Peyer's patch (tissue), 4 donors: ENCODE results near the gene EDIL3. TPM values are rescaled to one million over a fixed set of nuclear protein-coding genes. Genes with fewer than 3 reads are reported as not detected.

Source experiments
- DNase-seq, 3 donors: peaks; one replicate each; pipeline ENCODE4 v3.0.0-alpha.2; 2017 to 2019
- H3K27ac ChIP-seq, 4 donors: fragments of 200-600 bp; sonication (generic); one replicate each; pipeline ENCODE4 v1.5.1; 2016 to 2019
- H3K27me3 ChIP-seq, 2 donors: fragments of 200-600 bp; sonication (generic); one replicate each; pipeline ENCODE4 v1.5.1; 2019
- H3K36me3 ChIP-seq, 3 donors: fragments of 200-600 bp; sonication (generic); one replicate each; pipeline ENCODE4 v1.5.1; 2016 to 2019
- H3K4me1 ChIP-seq, 4 donors: fragments of 200-600 bp; sonication (generic); one replicate each; pipeline ENCODE4 v1.5.1; 2016 to 2019
- H3K4me3 ChIP-seq, 4 donors: fragments of 200-600 bp; sonication (generic); 1 replicate in 3 of 4; 2 replicates in 1 of 4; pipeline ENCODE4 v1.5.1; 2016 to 2019; ENCODE audit warnings: mild to moderate bottlenecking in 1 of 4
- H3K9me3 ChIP-seq, 4 donors: fragments of 200-600 bp; sonication (generic); one replicate each; pipeline ENCODE4 v1.5.1; 2016 to 2019; ENCODE audit warnings: mild to moderate bottlenecking in 1 of 4
- POLR2A ChIP-seq, 2 donors: fragments of 450-650 bp; IDR thresholded peaks; one replicate each; pipeline ENCODE4 v1.5.1; 2017; ENCODE audit warnings: antibody characterized with exemption in 2 of 2, mild to moderate bottlenecking in 2 of 2, moderate library complexity in 2 of 2
- total RNA-seq, 4 donors: library from RNA; depleted of rRNA; stranded (reverse); fragments of >200 nt; gene quantifications; one replicate each; pipeline ENCODE4 v1.1.0, GENCODE V29; 2016
- TF ChIP-seq, protein P1 (sequence below), 6 experiments: fragments of 450-650 bp in 4 of 6; fragments of 200-600 bp in 2 of 6; sonication (generic) in 1 of 6; IDR thresholded peaks; one replicate each; pipeline ENCODE4 v1.5.1; 2017 to 2019; ENCODE audit warnings: antibody characterized with exemption in 6 of 6, mild to moderate bottlenecking in 3 of 6, moderate library complexity in 1 of 6

EDIL3 gene
- total RNA-seq, 4 donors from 2014 or later = 6.0 to 18.2 (median 6.4) TPM

DNA sequence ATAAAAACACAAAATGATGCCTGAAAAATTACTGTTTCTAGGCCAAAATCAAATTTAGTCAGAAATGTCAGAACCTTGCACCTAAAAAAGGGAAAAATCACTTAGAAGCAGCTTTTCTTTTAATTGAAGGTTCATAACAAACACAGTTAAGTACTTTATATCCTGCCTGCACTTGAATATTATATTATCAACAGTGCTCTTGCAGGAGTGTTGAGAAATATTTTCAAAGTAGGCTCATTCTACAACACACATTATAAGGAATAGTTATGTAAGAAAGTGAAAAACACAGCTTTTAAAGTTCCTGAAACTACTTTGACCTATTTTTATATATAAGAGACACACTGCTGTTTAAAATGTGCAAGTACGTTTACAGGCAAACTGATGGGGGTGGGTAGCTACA is 8.3 kb downstream of the EDIL3 start:
- no peak overlapping the region for H3K4me3 ChIP-seq
- H3K4me1 ChIP-seq = no peaks in the 10 kb centered on the region
- no peak for TF ChIP-seq POLR2A (IDR thresholded peaks at IDR 0.05)
- TF ChIP-seq, protein P1, sequence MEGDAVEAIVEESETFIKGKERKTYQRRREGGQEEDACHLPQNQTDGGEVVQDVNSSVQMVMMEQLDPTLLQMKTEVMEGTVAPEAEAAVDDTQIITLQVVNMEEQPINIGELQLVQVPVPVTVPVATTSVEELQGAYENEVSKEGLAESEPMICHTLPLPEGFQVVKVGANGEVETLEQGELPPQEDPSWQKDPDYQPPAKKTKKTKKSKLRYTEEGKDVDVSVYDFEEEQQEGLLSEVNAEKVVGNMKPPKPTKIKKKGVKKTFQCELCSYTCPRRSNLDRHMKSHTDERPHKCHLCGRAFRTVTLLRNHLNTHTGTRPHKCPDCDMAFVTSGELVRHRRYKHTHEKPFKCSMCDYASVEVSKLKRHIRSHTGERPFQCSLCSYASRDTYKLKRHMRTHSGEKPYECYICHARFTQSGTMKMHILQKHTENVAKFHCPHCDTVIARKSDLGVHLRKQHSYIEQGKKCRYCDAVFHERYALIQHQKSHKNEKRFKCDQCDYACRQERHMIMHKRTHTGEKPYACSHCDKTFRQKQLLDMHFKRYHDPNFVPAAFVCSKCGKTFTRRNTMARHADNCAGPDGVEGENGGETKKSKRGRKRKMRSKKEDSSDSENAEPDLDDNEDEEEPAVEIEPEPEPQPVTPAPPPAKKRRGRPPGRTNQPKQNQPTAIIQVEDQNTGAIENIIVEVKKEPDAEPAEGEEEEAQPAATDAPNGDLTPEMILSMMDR (IDR thresholded peaks at IDR 0.05) = no peak
- no peak for DNase-seq
- H3K27ac ChIP-seq = no peak overlapping the region
- H3K36me3 ChIP-seq = no peaks in the 10 kb centered on the region
- H3K27me3 ChIP-seq = no peaks in the 10 kb centered on the region
- H3K9me3 ChIP-seq = no peaks in the 10 kb centered on the region

DNA sequence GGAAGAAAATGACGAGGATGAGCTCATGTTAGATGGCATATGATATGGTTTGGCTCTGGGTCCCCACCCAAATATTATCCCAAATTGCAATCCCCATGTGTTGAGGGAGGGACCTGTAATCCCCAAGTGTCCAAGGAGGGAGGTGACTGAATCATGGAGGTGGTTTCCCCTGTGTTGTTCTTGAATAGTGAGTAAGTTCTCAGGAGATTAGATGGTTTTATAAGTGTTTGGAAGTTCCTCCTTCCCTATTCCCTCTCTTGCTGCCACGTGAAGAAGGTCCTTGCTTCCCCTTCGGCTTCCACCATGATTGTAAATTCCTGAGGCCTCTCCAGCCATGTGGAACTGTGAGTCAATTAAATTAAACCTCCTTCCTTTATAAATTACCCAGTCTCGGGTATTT is 10.1 kb downstream of the EDIL3 start:
- no peaks in the 10 kb centered on the region for H3K36me3 ChIP-seq
- no peaks in the 10 kb centered on the region for H3K4me1 ChIP-seq
- no peak overlapping the region for H3K4me3 ChIP-seq
- H3K27ac ChIP-seq = no peak overlapping the region
- no peaks in the 10 kb centered on the region for H3K27me3 ChIP-seq
- no peak for DNase-seq
- no peaks in the 10 kb centered on the region for H3K9me3 ChIP-seq
- no peak for TF ChIP-seq POLR2A (IDR thresholded peaks at IDR 0.05)
- TF ChIP-seq, protein P1 (IDR thresholded peaks at IDR 0.05) = no peak

DNA sequence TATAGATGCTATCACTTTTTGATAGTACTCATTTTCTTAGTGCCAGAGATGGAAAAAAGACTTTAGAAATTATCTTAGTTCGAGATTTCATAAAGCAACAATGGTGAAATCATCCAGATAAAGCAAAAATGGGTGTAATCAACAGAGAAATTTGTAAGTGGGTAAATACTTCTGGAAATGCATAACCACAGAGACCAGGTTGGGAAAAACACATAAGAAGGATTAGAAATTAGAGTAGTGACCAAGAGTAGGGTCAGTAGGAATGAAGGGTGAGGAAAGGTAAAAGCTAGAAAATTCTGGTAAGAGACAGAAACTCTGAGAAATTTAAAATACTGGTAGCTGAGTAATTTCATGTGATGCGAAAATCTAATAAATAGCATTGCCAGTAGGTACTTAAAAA is 11.2 kb downstream of the EDIL3 start:
- no peak for TF ChIP-seq POLR2A (IDR thresholded peaks at IDR 0.05)
- TF ChIP-seq, protein P1 (IDR thresholded peaks at IDR 0.05) = no peak
- no peaks in the 10 kb centered on the region for H3K4me1 ChIP-seq
- H3K4me3 ChIP-seq = no peak overlapping the region
- H3K27ac ChIP-seq = no peak overlapping the region
- H3K9me3 ChIP-seq = no peaks in the 10 kb centered on the region
- no peak for DNase-seq
- no peaks in the 10 kb centered on the region for H3K27me3 ChIP-seq
- H3K36me3 ChIP-seq = no peaks in the 10 kb centered on the region

DNA sequence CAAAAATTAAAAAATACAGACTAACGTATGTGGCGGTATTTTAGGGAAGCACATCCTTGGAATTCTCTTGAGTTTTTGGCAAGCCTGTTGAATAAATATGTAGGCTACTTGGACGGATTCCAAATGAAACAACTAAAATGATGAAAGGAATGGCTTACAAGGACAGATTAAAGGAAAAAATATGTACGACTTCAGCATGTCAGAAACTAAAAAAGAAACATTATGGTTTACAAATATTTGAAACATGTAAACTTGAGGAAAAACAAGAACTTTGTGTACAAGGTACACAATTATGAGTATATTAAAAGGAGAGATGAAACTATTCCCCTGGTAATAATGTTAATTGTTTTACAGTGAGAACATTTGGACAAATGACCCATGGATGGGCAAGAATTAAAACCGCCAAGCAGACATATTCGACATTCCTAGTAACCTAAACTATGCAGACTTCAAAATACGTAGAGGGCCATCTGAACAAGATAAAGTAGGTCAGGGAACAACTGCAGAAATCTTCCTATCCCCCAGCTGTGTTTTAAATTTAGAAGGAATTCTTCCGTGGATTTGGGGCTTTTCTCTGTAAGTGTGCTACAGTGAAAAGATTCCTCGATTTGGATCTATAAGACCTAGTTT is 12.5 kb downstream of the EDIL3 start:
- H3K36me3 ChIP-seq = no peaks in the 10 kb centered on the region
- peak overlapping the region in 2 of 4 donors; percentile 28 to 52 for H3K27ac ChIP-seq
- no peaks in the 10 kb centered on the region for H3K4me1 ChIP-seq
- no peaks in the 10 kb centered on the region for H3K9me3 ChIP-seq
- H3K27me3 ChIP-seq = no peaks in the 10 kb centered on the region
- no peak overlapping the region for H3K4me3 ChIP-seq
- TF ChIP-seq, protein P1 (IDR thresholded peaks at IDR 0.05) = no peak
- no peak for TF ChIP-seq POLR2A (IDR thresholded peaks at IDR 0.05)
- no peak for DNase-seq

DNA sequence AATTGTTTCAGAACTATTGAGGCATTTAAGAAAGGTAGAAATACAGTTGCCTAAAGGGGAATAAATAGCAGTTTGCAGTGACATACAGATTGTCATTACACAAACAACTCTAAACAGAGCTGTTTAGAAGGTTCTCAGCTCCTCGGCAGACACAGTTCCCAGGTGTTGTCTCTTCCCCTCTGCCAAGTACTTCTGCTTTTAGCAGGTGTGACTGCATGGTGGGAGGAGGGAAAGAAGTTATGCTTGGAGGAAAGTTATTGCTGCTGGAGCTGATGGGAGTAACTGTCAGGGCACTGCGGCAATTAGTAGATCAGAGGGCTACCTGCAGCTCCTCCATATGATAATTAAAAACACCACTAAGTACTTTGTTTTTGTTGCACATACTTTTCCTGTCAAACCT is 14.5 kb downstream of the EDIL3 start:
- no peak overlapping the region for H3K27ac ChIP-seq
- H3K4me3 ChIP-seq = no peak overlapping the region
- TF ChIP-seq, protein P1 (IDR thresholded peaks at IDR 0.05) = no peak
- TF ChIP-seq POLR2A (IDR thresholded peaks at IDR 0.05) = no peak
- H3K27me3 ChIP-seq = no peaks in the 10 kb centered on the region
- H3K9me3 ChIP-seq = no peaks in the 10 kb centered on the region
- DNase-seq = no peak
- no peaks in the 10 kb centered on the region for H3K36me3 ChIP-seq
- no peaks in the 10 kb centered on the region for H3K4me1 ChIP-seq

DNA sequence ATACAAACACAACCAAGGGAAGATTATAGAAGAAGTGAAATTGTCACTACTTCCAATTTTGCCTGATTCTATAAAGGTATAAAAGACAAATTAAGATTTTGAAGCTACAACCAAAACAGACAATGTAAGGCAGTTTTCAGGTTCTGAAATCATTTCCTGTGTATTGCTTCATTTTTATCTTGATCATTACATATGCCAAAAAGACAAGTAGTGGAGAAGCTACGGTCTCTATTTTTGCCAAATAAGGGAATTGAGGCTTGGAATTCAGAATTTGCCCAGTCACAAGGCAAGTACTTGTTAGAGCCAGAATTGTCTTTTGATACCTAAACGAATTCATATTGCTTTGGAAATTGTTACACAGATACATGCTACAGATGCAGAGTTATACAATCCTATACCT is 20.6 kb downstream of the EDIL3 start:
- Histone ChIP-seq H3K4me3 (no peak overlapping the region), H3K9me3 (no peaks in the 10 kb centered on the region), H3K27me3 (no peaks in the 10 kb centered on the region), H3K27ac (no peak overlapping the region), H3K4me1 (no peaks in the 10 kb centered on the region), H3K36me3 (no peaks in the 10 kb centered on the region)
- no peak for DNase-seq
- no peak for TF ChIP-seq POLR2A (IDR thresholded peaks at IDR 0.05)
